T-helper 9 cell (primary cell): ENCODE data around the gene JPH2.

ENCODE experiments used
- DNase-seq: peaks from one replicate; pipeline ENCODE4 v3.0.0-alpha.2; 2020

The JPH2 gene

GRCh38 chr20:44186674-44187053, 324 bp downstream of the JPH2 start:
- DNase-seq, result no peak

GRCh38 chr20:44186201-44186600, 787 bp downstream of the JPH2 start:
- DNase-seq, result no peak

DNA sequence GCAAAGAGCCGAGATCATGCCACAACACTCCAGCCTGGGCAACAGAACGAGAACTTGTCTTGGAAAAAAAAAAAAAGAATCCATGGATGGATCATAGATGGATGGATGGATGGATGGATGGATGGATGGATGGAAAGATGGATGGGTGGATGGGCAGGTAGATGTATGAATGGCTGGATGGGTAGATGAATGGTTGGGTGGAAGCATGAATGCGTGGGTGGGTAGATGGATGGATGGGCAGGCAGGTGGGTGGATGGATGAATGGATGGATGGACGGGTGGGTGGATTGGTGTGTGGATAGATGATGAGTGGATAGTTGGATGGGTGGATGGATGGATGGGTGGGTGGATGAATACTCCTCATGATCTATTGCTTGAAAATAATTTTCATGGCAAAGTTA, 1.4 kb downstream of the JPH2 start:
- no peak for DNase-seq

DNA sequence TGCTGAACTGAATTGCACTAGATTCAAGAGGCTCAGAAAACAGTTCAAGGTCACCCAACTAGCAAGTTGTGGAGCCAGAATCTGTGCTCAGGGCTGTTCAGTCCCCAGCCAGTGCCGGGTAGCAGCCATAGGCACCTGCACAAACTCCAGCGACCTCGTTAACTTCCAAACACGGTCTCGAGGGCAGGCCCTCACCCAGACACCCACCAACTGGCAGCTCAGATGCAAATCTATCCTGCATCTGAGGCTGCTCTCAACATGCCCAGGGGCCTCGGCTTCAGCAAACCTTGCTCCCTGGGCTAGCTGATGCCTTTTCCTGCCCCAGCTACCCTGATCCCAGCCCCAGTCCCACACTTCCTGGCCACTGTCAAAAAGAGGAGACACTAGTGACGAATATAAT, 3.7 kb downstream of the JPH2 start:
- DNase-seq, result no peak

GRCh38 chr20:44182863-44183262, 4.1 kb downstream of the JPH2 start:
- no peak for DNase-seq

DNA sequence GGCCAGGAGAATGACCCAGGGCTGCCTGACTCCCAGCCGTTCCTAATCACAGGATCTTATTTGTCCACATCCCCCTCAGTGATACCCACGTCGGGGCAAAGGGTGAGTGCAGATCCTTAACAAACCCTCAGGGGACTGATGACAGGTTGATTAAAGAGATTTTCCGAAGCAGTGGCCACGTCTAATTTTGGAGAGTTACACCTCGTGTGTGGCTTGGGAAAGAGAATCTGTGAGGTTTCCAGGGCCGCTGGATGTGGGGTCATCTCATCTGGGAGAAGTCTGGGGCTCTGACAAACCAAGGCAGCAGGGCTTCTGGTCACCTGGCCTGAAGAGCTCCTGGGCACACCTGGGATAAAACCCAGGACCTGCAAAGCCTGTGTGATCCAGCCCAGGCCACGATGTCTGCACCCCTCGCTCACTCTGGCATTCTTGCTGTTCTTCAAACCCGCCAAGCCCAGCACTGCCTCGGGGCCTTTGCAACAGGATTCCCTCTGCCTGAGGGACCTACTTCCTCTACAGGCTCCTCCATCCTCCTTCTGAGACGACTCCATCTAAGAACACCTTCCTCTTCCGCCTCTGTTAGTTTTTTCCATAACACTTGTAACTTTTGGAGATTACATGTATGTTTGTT, 4.7 kb downstream of the JPH2 start:
- DNase-seq, result no peak

- no peak for DNase-seq
Measured at GRCh38 chr20:44181611-44182010, 5.4 kb downstream of the JPH2 start.

DNA sequence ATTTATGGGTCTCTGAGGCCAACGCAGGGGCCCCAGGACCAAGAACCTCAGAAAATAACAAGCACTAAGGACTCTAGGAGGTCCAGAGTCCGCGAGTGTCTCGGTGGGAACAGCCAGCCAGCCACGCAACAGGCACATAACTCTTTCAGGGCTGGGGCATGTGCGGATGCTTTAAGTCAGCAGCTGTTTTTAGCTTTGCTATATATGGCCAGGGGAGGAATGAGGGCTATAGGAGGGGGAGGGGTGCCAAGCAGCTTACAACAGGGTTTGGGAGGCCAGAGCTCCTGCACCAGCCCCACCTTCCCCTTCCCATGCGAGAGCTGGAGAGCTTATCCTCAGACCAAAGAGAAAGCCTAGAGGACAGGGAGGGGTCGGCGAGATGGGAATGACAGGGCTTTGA, 6.2 kb downstream of the JPH2 start:
- no peak for DNase-seq

- no peak for DNase-seq
Measured at GRCh38 chr20:44176833-44177534, 10.0 kb downstream of the JPH2 start.

- DNase-seq, result no peak
Measured at GRCh38 chr20:44174996-44175765, 11.8 kb downstream of the JPH2 start.

GRCh38 chr20:44173846-44174245, 13.1 kb downstream of the JPH2 start:
- DNase-seq, result no peak

DNA sequence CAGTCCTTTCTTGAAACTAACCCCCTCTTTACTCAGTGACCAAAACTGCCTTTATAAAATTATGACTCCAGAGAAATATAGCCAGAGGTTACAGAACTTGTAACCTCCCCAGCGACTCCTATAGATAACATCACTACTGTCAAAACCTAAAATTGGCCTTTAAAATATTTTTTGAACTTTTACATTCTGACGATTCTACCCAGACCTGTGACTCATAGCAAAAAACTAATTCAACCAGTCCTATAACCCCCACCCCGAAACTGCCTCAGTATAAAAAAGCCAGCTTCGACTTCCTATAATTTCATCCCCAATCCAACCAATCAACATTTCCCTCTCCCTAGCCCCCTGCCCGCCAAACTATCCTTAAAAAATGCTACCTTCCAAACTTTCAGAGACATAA, 13.9 kb downstream of the JPH2 start:
- DNase-seq, result no peak

DNA sequence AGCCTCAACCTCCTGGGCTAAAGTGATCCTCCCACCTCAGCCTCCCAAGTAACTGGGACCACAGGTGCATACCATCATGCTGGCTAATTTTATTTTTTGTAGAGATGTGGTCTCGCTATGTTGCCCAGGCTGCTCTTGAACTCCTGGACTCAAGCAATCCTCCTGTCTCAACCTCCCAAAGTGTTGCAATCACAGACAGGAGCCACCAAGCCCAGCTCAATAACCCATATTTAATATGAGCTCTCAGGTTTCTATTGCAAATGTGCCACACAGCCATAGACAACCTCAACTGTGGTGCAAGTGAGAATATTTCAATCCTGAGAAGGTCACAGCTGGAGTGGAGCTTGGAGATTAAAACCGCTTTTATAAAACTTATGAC, 14.4 kb downstream of the JPH2 start:
- no peak for DNase-seq

GRCh38 chr20:44171775-44172571, 15.0 kb downstream of the JPH2 start:
- no peak for DNase-seq

DNA sequence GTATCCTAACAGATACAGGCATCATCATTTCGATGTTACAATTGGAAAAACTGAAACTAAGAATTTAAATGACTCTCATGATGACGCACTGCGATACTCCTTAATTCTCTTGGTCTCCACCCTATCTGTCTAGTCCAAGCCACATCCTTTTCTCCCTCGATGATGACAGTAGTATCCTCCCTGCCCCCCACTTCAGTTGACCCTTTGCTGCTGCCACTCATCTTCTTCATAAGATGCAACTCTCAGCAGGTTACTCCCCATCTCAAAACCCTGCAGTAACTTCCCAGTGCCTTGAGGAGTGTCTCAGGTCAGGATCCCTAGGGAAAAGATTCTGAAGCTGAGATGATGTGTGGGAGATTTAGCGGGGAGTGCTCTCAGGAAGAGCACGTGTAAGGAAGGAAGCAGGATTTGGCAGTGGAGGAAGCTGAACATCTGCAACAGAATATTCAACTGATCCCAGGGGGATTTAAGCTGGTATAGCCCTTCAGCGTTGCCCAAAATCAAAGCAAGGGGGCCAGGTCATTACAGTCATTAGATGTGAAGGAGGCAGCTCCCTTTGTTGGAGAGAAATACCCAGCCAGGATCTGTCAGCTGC, 16.1 kb downstream of the JPH2 start:
- DNase-seq, result no peak

DNA sequence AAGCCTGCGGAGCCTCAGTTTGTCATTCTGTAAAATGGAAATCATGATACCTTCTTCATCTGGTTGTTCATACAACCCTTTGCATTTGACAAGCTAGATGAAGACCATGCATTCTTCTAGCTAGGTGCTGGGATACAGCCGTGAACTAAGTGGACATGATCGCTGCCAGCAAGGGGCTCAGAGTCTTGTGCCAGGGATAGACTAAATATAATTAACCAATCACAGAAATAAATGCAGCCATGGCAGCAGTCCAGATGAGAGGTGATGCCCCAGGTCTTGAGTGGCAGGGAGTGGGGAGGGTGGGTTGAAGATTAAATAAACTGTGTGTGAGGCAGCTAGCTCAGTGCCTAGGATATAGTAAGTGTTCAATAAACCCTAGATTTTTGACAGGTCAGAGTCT, 19.3 kb downstream of the JPH2 start:
- no peak for DNase-seq

DNA sequence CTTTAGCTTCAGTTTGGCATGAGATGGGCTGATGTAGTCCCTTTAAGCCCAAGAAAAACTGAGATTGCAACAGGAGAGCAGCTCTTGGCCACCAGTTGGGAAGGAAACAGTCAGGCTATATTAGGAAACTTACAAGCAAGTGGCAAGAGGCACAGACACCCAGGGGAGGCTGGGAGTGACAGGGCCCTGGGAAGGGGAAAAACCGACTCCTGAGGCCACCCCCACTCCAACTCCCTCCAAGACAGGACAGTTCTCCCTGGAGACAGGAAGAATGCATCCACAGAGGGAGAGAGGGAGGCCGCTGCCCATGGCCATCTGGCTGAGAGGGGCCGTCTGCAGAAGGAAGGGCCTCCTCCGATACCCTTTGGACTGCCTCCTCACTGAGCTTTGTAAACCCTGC, 20.5 kb downstream of the JPH2 start:
- DNase-seq, result no peak

DNA sequence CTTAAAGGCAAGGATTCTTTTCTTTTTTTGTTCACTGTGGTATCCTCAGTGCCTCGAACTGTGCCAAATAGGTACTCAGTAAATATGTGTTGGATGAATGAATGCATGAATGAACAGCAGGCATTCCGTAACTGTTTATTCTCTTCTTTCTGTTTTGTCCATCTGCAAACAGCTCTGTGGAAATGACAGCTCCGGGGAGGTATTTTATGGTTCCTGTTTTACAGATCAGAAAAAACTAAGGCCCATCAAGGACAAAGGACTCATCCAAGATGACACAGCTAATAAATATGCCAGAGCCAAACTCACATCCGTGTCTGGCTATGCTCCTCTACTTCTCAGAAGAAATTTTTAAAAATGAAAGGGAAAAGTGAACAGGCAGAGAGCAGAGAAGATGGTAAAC, 21.0 kb downstream of the JPH2 start:
- DNase-seq, result no peak

GRCh38 chr20:44160133-44160532, 26.9 kb downstream of the JPH2 start:
- DNase-seq, result no peak

- DNase-seq, result no peak
Measured at GRCh38 chr20:44159711-44160110, 27.3 kb downstream of the JPH2 start.

GRCh38 chr20:44159125-44159524, 27.9 kb downstream of the JPH2 start:
- DNase-seq, result no peak

- DNase-seq, result no peak
Measured at GRCh38 chr20:44157061-44157460, 29.9 kb downstream of the JPH2 start.

DNA sequence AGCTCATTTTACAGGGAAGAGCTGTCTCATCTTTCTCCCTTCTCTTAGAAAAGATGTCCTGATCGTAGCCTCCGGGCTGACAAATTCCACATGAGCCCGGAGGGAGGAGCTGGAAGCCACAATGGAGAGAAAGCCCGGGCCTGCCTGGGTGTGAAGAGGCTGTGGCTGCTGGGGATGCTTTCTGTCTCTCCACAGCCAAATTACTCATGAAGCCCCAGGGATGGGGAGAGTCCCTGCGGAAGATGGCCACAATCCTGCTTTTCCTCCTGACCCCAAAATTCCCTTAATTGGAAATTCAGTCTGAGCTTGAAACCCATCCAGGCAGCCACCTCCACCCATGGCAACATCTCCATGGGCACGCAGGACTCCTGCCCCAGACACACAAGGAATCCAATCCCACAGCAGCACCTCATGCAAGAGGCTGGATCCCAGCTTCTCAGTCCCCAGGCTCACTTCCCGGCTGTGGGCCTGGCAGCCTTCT, 32.4 kb downstream of the JPH2 start:
- no peak for DNase-seq
